OCI-LY7 (cell line): ENCODE results near the gene ANKMY1. TPM values are rescaled to one million over a fixed set of nuclear protein-coding genes. Genes with fewer than 3 reads are reported as not detected.

ENCODE experiments used
- BruUV-seq: library from RNA; stranded (reverse); fragments of 400-500 nt; replicated peaks from 2 replicates; lab custom pipeline; 2021; lab: Mats Ljungman, UMichigan
- CTCF ChIA-PET: fragments of 300-600 bp; sonication (Branson Sonifier 250); formaldehyde crosslinking; loops from one replicate; lab custom pipeline; 2022; ENCODE audit warnings: antibody characterized with exemption; ENCODE audit not compliant: unreplicated experiment; lab: Charles Lee
- POLR2A ChIA-PET: fragments of 300-600 bp; sonication (Branson Sonifier 250); formaldehyde crosslinking; loops from one replicate; lab custom pipeline; 2022; ENCODE audit warnings: antibody characterized with exemption; lab: Charles Lee
- DNase-seq: peaks from one replicate; pipeline ENCODE4 v3.0.0-alpha.2; 2015; ENCODE audit warnings: low spot score
- H2AFZ ChIP-seq: fragments of 200-600 bp; sonication (generic), shearing (Covaris generic); 2 replicates; pipeline ENCODE4 v1.6.1; 2014; ENCODE audit warnings: mild to moderate bottlenecking, antibody characterized with exemption, low read length, moderate library complexity
- H3K27ac ChIP-seq: fragments of 200-600 bp; sonication (generic); 2 replicates; pipeline ENCODE4 v1.5.1; 2014; ENCODE audit warnings: mixed run types, low read depth, mild to moderate bottlenecking, moderate library complexity, low read length, inconsistent platforms; ENCODE audit not compliant: poor library complexity, severe bottlenecking
- H3K36me3 ChIP-seq: fragments of 200-600 bp; sonication (generic); 2 replicates; pipeline ENCODE4 v1.6.1; 2014; ENCODE audit warnings: mild to moderate bottlenecking, antibody characterized with exemption, low read length, moderate library complexity, mixed read lengths; ENCODE audit not compliant: insufficient read depth
- H3K4me1 ChIP-seq: fragments of 200-600 bp; sonication (generic); 2 replicates; pipeline ENCODE4 v1.5.1; 2014; ENCODE audit warnings: mild to moderate bottlenecking, low read length; ENCODE audit not compliant: insufficient read depth, poor library complexity, severe bottlenecking
- H3K4me2 ChIP-seq: fragments of 200-600 bp; sonication (generic); 2 replicates; pipeline ENCODE4 v1.6.1; 2014; ENCODE audit warnings: mild to moderate bottlenecking, low read length
- H3K4me3 ChIP-seq: fragments of 200-600 bp; sonication (generic); 2 replicates; pipeline ENCODE4 v1.5.1; 2014; ENCODE audit warnings: mild to moderate bottlenecking, low read depth, low read length; ENCODE audit not compliant: poor library complexity, severe bottlenecking
- H3K79me2 ChIP-seq: fragments of 200-600 bp; sonication (generic); 2 replicates; pipeline ENCODE4 v1.6.1; 2016; ENCODE audit warnings: low read depth, mild to moderate bottlenecking, low read length, moderate library complexity, mixed read lengths; ENCODE audit not compliant: insufficient read depth
- H3K9me2 ChIP-seq: fragments of 200-600 bp; sonication (generic); 2 replicates; pipeline ENCODE4 v1.6.1; 2016; ENCODE audit warnings: mild to moderate bottlenecking, low read length, mixed read lengths; ENCODE audit not compliant: insufficient read depth
- H3K9me3 ChIP-seq: fragments of 200-600 bp; sonication (generic); 2 replicates; pipeline ENCODE4 v1.6.1; 2014; ENCODE audit warnings: mild to moderate bottlenecking, mixed run types, low read length, mixed read lengths
- H4K20me1 ChIP-seq: fragments of 200-600 bp; sonication (generic); 2 replicates; pipeline ENCODE4 v1.6.1; 2014; ENCODE audit warnings: mild to moderate bottlenecking, antibody characterized with exemption, low read length, moderate library complexity, mixed read lengths; ENCODE audit not compliant: insufficient read depth
- EZH2phosphoT487 ChIP-seq: fragments of 200-600 bp; sonication (generic); IDR thresholded peaks from 2 replicates; pipeline ENCODE4 v1.6.1; 2018; ENCODE audit warnings: low read depth, borderline replicate concordance, mild to moderate bottlenecking, mixed run types, antibody characterized with exemption, low read length, moderate library complexity, mixed read lengths
- intact Hi-C: fragments of 100-400 bp; cut with micrococcal nuclease; formaldehyde crosslinking; loops from one replicate; pipeline ENCODE4 v1.10.0; 2022; ENCODE audit not compliant: unreplicated experiment
- total RNA-seq, 2 experiments: library from RNA; depleted of rRNA in 1 of 2; stranded (reverse); fragments of >200 nt in 1 of 2; shearing (Covaris generic) in 1 of 2; gene quantifications; 2 replicates each; pipeline ENCODE4 v1.2.3, GENCODE V29; 2014 to 2022
- TF ChIP-seq, protein P1 (sequence below): fragments of 200-600 bp; sonication (generic); conservative IDR thresholded peaks from 2 replicates; pipeline ENCODE4 v1.5.1; 2014; ENCODE audit warnings: mild to moderate bottlenecking, antibody characterized with exemption, low read length, moderate library complexity, mixed read lengths

ANKMY1 gene
- total RNA-seq, 2 experiments from 2014 or later, result 30.6 to 65.9 TPM

DNA sequence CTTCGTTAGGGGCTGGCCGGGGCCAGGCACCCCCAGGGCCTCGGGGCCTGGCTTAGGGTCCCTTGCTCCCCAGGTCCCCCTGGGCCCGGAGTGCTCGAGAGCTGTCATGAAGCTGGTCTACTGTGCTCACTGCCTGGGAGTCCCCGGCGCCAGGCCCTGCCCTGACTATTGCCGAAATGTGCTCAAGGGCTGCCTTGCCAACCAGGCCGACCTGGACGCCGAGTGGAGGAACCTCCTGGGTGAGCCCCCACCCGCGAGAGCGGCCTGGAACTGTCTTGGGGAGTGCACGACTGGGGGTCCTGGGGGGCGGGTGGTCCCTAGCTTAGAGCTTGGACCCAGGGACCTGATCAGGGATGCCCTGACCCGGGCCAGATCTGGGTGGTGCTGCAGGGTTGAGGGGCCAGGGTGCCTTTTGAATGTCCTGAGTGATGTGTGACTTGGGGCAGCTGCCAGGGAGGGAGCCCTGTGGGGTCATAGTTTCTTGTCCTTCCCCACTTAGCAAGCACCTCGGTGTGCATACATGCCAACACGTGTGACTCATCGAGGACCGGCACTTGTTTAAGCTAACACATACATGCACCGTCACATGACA, 94.4 kb downstream of the ANKMY1 start:
- H3K79me2 ChIP-seq, result no peaks in the 10 kb centered on the region
- no peaks in the 10 kb centered on the region for H3K4me1 ChIP-seq
- no peak for TF ChIP-seq EZH2phosphoT487
- TF ChIP-seq, protein P1, sequence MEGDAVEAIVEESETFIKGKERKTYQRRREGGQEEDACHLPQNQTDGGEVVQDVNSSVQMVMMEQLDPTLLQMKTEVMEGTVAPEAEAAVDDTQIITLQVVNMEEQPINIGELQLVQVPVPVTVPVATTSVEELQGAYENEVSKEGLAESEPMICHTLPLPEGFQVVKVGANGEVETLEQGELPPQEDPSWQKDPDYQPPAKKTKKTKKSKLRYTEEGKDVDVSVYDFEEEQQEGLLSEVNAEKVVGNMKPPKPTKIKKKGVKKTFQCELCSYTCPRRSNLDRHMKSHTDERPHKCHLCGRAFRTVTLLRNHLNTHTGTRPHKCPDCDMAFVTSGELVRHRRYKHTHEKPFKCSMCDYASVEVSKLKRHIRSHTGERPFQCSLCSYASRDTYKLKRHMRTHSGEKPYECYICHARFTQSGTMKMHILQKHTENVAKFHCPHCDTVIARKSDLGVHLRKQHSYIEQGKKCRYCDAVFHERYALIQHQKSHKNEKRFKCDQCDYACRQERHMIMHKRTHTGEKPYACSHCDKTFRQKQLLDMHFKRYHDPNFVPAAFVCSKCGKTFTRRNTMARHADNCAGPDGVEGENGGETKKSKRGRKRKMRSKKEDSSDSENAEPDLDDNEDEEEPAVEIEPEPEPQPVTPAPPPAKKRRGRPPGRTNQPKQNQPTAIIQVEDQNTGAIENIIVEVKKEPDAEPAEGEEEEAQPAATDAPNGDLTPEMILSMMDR, result no peak
- POLR2A ChIA-PET, result no interaction called here
- H3K4me2 ChIP-seq, result no peak overlapping the region
- CTCF ChIA-PET, result no interaction called here
- H2AFZ ChIP-seq, result no peak overlapping the region
- H3K27ac ChIP-seq, result no peak overlapping the region
- intact Hi-C loops, result no loop called here
- no peaks in the 10 kb centered on the region for H3K36me3 ChIP-seq
- no peaks in the 10 kb centered on the region for H4K20me1 ChIP-seq
- BruUV-seq, result no TSS peak
- no peak for DNase-seq
- H3K4me3 ChIP-seq, result no peak overlapping the region
- no peaks in the 10 kb centered on the region for H3K9me3 ChIP-seq
- no peaks in the 10 kb centered on the region for H3K9me2 ChIP-seq

DNA sequence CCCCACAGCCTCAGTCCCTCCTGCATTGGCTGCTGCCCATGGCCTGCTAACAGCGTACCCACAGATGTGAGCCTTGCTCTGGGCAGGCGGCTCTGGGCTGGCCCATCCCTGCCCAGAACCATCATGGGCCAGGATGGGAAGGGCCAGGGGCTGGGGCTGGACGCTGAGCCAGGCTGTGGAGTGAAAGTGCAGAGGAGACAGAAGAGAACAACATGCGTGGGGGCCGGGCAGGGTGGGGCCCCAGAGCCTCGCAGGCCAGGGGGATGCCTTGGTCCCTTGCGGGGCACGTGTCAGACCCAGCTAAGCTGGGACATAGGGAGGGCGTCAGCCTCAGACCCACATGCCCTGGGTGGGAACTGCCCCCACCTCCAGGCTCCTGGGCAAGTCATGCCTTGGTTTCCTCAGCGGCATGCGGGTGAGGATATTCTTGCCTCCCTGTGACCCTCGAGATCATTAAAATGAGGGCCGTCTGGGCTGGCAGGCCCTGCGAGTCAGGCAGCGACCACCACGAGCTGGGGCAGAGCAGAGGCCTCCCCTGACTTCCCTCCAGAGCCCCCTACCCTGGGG, 95.0 kb downstream of the ANKMY1 start:
- H3K79me2 ChIP-seq, result no peaks in the 10 kb centered on the region
- intact Hi-C loops, result no loop called here
- H4K20me1 ChIP-seq, result no peaks in the 10 kb centered on the region
- TF ChIP-seq, protein P1, result no peak
- TF ChIP-seq EZH2phosphoT487, result no peak
- H3K4me1 ChIP-seq, result no peaks in the 10 kb centered on the region
- H3K9me3 ChIP-seq, result no peaks in the 10 kb centered on the region
- no peaks in the 10 kb centered on the region for H3K36me3 ChIP-seq
- no peak overlapping the region for H3K27ac ChIP-seq
- ChIA-PET CTCF (no interaction called here), POLR2A (no interaction called here)
- no TSS peak for BruUV-seq
- DNase-seq, result no peak
- no peak overlapping the region for H2AFZ ChIP-seq
- no peak overlapping the region for H3K4me3 ChIP-seq
- H3K9me2 ChIP-seq, result no peaks in the 10 kb centered on the region
- H3K4me2 ChIP-seq, result no peak overlapping the region

DNA sequence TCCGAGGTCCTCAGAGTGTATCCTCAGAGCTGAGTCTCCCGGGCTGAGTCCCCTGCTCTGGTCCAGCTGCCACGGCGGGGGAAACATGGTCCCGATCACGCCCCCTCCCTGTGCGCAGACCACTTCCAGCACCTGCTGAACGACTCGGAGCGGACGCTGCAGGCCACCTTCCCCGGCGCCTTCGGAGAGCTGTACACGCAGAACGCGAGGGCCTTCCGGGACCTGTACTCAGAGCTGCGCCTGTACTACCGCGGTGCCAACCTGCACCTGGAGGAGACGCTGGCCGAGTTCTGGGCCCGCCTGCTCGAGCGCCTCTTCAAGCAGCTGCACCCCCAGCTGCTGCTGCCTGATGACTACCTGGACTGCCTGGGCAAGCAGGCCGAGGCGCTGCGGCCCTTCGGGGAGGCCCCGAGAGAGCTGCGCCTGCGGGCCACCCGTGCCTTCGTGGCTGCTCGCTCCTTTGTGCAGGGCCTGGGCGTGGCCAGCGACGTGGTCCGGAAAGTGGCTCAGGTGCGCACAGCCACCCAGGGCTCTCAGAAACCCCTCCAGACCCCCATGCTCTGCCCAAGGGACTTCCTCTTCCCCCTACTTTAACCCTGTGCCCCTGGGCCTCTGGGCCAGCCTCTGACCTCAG, 95.6 kb downstream of the ANKMY1 start:
- no peak overlapping the region for H2AFZ ChIP-seq
- no peaks in the 10 kb centered on the region for H3K4me1 ChIP-seq
- no peak overlapping the region for H3K4me2 ChIP-seq
- no peak overlapping the region for H3K27ac ChIP-seq
- intact Hi-C loops, result no loop called here
- ChIA-PET CTCF (no interaction called here), POLR2A (no interaction called here)
- no peaks in the 10 kb centered on the region for H3K36me3 ChIP-seq
- no peak for DNase-seq
- no peaks in the 10 kb centered on the region for H4K20me1 ChIP-seq
- no peak for TF ChIP-seq EZH2phosphoT487
- TF ChIP-seq, protein P1, result no peak
- no peaks in the 10 kb centered on the region for H3K9me3 ChIP-seq
- H3K4me3 ChIP-seq, result no peak overlapping the region
- H3K9me2 ChIP-seq, result no peaks in the 10 kb centered on the region
- BruUV-seq, result no TSS peak
- H3K79me2 ChIP-seq, result no peaks in the 10 kb centered on the region
